ENCODE data around the gene LRMDA.

The LRMDA gene

DNA sequence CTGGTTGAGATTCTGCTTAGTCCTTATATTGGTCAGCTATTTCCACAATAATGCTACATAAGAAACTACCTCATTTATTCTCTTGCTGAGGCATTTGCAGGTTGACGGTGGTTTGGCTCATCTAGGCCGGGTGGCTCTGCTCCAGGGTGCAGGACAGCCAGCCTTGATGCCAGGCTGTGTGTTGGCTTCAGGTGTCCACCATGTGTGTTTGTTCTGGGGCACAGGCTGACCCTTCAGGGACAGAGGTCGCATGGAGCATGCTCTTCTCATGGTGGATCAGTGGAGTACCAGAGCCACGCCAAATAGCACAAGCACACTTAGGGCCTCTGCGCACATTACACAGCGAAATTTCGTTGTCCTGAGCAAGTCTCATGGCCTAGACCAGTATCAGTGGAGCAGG lies 249.9 kb downstream of the LRMDA start:
- H3K4me3 ChIP-seq (ENCODE audit: low read length), result no peak overlapping the region
- H3K27ac ChIP-seq (ENCODE audit: low read depth, low read length), result no peak overlapping the region
- H3K36me3 ChIP-seq (ENCODE audit: insufficient read depth, low read length), result no peaks in the 10 kb centered on the region
- H3K4me1 ChIP-seq (ENCODE audit: insufficient read depth, low read length), result no peaks in the 10 kb centered on the region
- H3K9ac ChIP-seq (ENCODE audit: low read depth, low read length), result no peak overlapping the region
- no peaks in the 10 kb centered on the region for H3K27me3 ChIP-seq (ENCODE audit: insufficient read depth, low read length)
- WGBS, result 94% methylated on average over 7 of the region's 7 CpGs
- H3K9me3 ChIP-seq (ENCODE audit: insufficient read depth, low read depth, low read length), result no peaks in the 10 kb centered on the region

DNA sequence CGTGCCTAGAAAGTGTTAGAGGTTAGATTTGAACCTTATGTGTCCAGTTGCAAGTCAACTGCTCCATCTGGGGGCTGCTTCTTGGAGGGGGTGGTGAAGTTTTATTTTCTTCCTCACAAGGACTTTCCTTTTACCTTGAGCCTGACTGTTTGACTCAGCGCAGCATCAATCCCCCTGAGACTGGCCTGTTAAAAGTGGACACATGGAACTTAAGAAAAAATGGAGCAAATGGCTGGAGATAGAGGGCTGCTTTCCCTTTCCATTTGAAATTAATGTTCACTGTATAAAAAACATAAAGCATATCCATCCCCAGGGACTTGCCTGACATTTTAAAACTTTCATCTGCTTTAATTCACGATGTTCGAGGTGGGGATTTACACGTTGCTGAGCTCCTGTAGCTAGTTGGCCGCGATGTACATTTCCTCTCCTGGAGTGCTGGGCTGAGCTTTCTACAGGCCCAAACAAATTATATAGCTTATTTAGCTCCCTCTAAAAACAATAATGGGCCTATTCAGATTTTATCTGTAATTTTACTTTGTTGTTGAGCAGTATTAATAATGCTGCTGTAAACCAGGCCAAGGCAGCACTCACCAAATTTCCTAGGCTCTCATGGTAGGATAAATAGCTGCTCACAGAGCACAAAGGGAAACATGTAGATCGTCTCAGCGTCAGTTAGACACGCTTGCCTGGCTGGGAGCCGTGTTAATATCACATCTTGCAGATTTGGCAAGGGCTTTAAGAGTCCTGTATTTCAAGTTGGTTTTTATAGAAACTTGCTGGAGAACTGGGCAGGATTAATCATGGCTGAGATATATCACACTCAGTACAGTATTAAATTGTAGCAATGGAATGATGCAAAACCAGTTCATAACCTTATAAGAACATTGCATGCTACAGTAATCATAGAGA lies 251.5 kb downstream of the LRMDA start:
- no peaks in the 10 kb centered on the region for H3K4me1 ChIP-seq (ENCODE audit: insufficient read depth, low read length)
- H3K36me3 ChIP-seq (ENCODE audit: insufficient read depth, low read length), result no peaks in the 10 kb centered on the region
- no peaks in the 10 kb centered on the region for H3K9me3 ChIP-seq (ENCODE audit: insufficient read depth, low read depth, low read length)
- 95% methylated on average over 11 of the region's 11 CpGs for WGBS
- no peak overlapping the region for H3K27ac ChIP-seq (ENCODE audit: low read depth, low read length)
- no peaks in the 10 kb centered on the region for H3K27me3 ChIP-seq (ENCODE audit: insufficient read depth, low read length)
- H3K4me3 ChIP-seq (ENCODE audit: low read length), result no peak overlapping the region
- no peak overlapping the region for H3K9ac ChIP-seq (ENCODE audit: low read depth, low read length)

DNA sequence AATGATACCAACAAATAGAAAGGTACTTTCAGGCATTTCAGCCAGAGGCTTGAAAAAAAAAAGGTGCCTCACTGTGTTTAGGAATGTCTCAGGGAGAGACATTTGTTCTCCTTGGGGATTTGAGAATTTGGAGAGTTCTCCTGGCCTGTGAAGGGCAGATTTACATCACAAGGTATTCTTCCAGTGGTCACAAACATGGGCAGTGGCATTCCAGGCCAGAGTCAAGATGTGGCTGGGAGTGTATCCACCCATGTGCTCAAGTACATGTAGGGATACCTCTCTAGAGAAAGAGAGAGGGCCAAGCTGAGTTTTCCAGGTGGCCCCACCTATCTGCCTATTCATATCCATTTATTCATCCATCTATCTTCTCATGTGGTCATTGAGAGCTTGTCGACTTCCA lies 253.8 kb downstream of the LRMDA start:
- Histone ChIP-seq H3K27ac (ENCODE audit: low read depth, low read length) (no peak overlapping the region), H3K36me3 (ENCODE audit: insufficient read depth, low read length) (no peaks in the 10 kb centered on the region), H3K4me3 (ENCODE audit: low read length) (no peak overlapping the region), H3K9me3 (ENCODE audit: insufficient read depth, low read depth, low read length) (no peaks in the 10 kb centered on the region), H3K27me3 (ENCODE audit: insufficient read depth, low read length) (no peaks in the 10 kb centered on the region), H3K9ac (ENCODE audit: low read depth, low read length) (no peak overlapping the region), H3K4me1 (ENCODE audit: insufficient read depth, low read length) (no peaks in the 10 kb centered on the region)
- 88% methylated on average over 1 of the region's 1 CpG for WGBS

DNA sequence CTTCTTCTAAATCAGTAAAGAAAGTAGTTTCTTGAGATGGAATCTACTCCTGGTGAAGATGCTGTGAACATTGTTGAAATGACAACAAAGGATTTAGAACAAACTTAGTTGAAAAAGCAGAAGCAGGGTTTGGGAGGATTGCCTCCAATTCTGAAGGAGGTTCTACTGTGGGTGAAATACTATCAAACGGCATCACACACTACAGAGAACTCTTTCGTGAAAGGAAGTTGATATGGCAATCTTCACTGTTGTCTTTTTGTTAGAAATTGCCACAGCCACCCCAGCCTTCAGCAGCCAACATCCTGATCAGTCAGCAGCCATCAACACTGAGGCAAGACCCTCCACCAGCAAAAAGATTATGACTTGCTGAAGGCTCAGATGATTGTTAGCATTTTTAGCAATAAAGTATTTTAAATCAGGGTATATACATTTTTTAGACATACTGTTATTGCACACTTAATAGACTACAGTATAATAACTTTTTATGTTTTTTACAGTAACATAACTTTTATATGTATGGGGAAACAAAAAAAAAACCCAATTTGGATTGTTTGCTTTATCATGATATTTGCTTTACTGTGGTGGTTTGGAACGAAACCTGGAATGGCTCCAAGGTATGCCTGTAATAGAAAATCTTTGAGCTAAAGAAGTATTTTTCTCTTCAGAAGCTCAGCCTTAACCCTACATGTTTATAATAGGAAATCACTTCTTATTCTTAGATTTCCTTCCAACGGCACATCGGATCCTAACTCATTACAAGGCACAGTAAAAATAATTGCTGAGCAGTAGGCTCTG lies 257.3 kb downstream of the LRMDA start:
- Histone ChIP-seq H3K36me3 (ENCODE audit: insufficient read depth, low read length) (no peaks in the 10 kb centered on the region), H3K4me1 (ENCODE audit: insufficient read depth, low read length) (no peaks in the 10 kb centered on the region), H3K4me3 (ENCODE audit: low read length) (no peak overlapping the region), H3K27ac (ENCODE audit: low read depth, low read length) (no peak overlapping the region), H3K27me3 (ENCODE audit: insufficient read depth, low read length) (no peaks in the 10 kb centered on the region), H3K9me3 (ENCODE audit: insufficient read depth, low read depth, low read length) (no peaks in the 10 kb centered on the region), H3K9ac (ENCODE audit: low read depth, low read length) (no peak overlapping the region)
- WGBS, result 97% methylated on average over 3 of the region's 5 CpGs

DNA sequence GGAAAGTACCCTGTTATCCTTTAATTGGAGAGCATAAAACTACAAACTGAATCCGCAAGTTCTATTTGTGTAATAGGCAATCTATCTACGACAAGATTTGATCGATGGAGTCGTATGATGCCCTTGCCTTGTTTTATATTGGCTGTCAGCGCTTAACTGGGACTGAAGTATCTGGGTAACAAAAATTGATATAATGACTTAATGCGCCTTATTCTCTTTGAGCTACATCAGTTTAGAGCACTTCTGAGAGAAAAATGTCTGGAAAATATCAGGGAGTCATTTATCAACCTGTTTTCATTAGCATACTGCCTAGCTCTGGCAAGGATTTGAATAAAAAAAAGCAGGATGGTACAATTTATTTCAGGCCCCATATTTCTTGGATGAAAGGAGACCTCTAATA lies 262.1 kb downstream of the LRMDA start:
- no peak overlapping the region for H3K4me3 ChIP-seq (ENCODE audit: low read length)
- WGBS, result 96% methylated on average over 6 of the region's 6 CpGs
- H3K27me3 ChIP-seq (ENCODE audit: insufficient read depth, low read length), result no peaks in the 10 kb centered on the region
- H3K9ac ChIP-seq (ENCODE audit: low read depth, low read length), result no peak overlapping the region
- no peak overlapping the region for H3K27ac ChIP-seq (ENCODE audit: low read depth, low read length)
- no peaks in the 10 kb centered on the region; the same call in 1 of the 2 replicates for H3K9me3 ChIP-seq (ENCODE audit: insufficient read depth, low read depth, low read length)
- no peaks in the 10 kb centered on the region for H3K4me1 ChIP-seq (ENCODE audit: insufficient read depth, low read length)
- no peaks in the 10 kb centered on the region for H3K36me3 ChIP-seq (ENCODE audit: insufficient read depth, low read length)

DNA sequence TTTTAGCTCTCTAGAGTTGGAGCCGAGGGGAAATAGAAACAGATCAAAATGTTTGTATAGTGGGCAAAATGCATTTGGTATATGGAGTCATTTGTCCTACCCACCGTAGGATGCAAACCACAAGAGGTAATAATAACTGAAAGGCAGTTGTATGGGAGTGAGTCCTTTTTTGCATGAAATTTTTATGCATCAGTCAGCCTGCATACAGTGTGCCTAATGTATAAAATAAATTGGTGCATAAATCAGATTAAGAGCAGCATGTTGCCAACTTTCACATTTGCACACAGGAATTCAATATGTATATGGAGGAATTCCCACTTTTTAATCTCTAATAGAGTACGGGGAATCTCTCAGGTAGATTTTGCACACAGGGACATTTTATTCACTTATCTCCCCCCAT lies 262.8 kb downstream of the LRMDA start:
- Histone ChIP-seq H3K9me3 (ENCODE audit: insufficient read depth, low read depth, low read length) (no peaks in the 10 kb centered on the region; the same call in 1 of the 2 replicates), H3K27me3 (ENCODE audit: insufficient read depth, low read length) (no peaks in the 10 kb centered on the region), H3K4me1 (ENCODE audit: insufficient read depth, low read length) (no peaks in the 10 kb centered on the region), H3K4me3 (ENCODE audit: low read length) (no peak overlapping the region), H3K27ac (ENCODE audit: low read depth, low read length) (no peak overlapping the region), H3K9ac (ENCODE audit: low read depth, low read length) (no peak overlapping the region), H3K36me3 (ENCODE audit: insufficient read depth, low read length) (no peaks in the 10 kb centered on the region)
- WGBS, result 90% methylated on average over 2 of the region's 3 CpGs

DNA sequence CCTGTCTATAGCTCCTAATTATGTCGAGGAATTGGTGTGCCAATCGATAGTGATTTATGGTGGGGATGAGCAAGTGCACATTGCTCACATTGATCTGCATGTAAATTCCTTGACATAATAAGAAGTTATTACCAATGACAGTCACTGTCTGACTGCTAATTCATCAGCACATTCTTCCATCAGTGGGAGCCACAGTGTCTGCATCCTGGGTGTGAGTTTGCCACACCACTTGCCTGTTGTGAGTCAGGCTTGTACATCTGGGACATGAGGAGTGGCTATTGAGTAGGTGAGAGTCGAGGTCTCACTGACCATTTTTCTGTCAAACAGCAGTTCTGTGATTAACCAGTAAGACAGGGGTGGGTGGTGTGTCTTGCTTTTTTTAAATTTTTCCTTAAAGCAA lies 263.4 kb downstream of the LRMDA start:
- Histone ChIP-seq H3K4me3 (ENCODE audit: low read length) (no peak overlapping the region), H3K27me3 (ENCODE audit: insufficient read depth, low read length) (no peaks in the 10 kb centered on the region), H3K9ac (ENCODE audit: low read depth, low read length) (no peak overlapping the region), H3K27ac (ENCODE audit: low read depth, low read length) (no peak overlapping the region), H3K9me3 (ENCODE audit: insufficient read depth, low read depth, low read length) (no peaks in the 10 kb centered on the region; the same call in 1 of the 2 replicates), H3K4me1 (ENCODE audit: insufficient read depth, low read length) (no peaks in the 10 kb centered on the region), H3K36me3 (ENCODE audit: insufficient read depth, low read length) (no peaks in the 10 kb centered on the region)
- 100% methylated on average over 2 of the region's 3 CpGs for WGBS

DNA sequence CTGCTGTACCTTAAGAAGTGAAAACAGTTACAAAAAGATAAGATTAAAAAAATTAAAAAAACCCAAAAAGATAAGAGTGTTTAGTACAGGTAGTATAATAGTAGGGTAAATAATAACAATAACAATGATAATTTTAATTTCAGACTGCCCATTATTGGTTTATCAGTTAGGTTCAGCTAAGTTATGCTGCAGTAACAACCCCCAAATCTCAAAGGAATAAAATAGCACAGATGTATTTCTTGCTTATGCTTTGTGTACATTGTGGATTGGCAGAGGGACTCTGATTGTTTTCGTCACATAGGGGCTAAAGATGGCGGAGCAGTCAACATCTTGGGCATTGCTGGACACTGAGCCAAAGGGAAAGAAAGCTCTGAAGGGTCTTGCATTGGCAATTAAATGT lies 264.6 kb downstream of the LRMDA start:
- H3K4me3 ChIP-seq (ENCODE audit: low read length), result no peak overlapping the region
- no peak overlapping the region for H3K9ac ChIP-seq (ENCODE audit: low read depth, low read length)
- no peaks in the 10 kb centered on the region for H3K27me3 ChIP-seq (ENCODE audit: insufficient read depth, low read length)
- H3K27ac ChIP-seq (ENCODE audit: low read depth, low read length), result no peak overlapping the region
- no peaks in the 10 kb centered on the region for H3K36me3 ChIP-seq (ENCODE audit: insufficient read depth, low read length)
- no peaks in the 10 kb centered on the region; the same call in 1 of the 2 replicates for H3K9me3 ChIP-seq (ENCODE audit: insufficient read depth, low read depth, low read length)
- 64% methylated on average over 2 of the region's 2 CpGs for WGBS
- no peaks in the 10 kb centered on the region for H3K4me1 ChIP-seq (ENCODE audit: insufficient read depth, low read length)

DNA sequence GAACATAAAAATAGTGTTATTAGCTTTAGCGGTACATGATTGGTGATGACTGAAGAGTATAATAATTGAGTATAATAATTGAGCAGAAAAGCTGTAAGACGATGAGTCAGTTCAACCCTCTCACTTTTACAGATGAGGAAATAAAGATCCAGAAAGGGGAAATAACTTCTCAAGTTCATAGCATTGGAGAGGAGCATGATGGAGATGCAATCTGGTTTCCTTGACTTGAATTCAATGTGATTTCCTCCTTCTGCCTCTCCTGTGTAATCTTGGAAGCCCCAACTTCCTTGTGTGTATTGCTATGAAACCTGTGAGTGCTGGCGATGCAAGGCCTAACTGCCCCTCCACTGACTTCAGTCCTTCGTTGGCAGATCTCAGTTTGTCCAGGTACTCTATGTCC lies 265.1 kb downstream of the LRMDA start:
- Histone ChIP-seq H3K9me3 (ENCODE audit: insufficient read depth, low read depth, low read length) (no peaks in the 10 kb centered on the region; the same call in 1 of the 2 replicates), H3K27ac (ENCODE audit: low read depth, low read length) (no peak overlapping the region), H3K4me3 (ENCODE audit: low read length) (no peak overlapping the region), H3K27me3 (ENCODE audit: insufficient read depth, low read length) (no peaks in the 10 kb centered on the region), H3K36me3 (ENCODE audit: insufficient read depth, low read length) (no peaks in the 10 kb centered on the region), H3K9ac (ENCODE audit: low read depth, low read length) (no peak overlapping the region), H3K4me1 (ENCODE audit: insufficient read depth, low read length) (no peaks in the 10 kb centered on the region)
- 92% methylated on average over 4 of the region's 4 CpGs for WGBS

DNA sequence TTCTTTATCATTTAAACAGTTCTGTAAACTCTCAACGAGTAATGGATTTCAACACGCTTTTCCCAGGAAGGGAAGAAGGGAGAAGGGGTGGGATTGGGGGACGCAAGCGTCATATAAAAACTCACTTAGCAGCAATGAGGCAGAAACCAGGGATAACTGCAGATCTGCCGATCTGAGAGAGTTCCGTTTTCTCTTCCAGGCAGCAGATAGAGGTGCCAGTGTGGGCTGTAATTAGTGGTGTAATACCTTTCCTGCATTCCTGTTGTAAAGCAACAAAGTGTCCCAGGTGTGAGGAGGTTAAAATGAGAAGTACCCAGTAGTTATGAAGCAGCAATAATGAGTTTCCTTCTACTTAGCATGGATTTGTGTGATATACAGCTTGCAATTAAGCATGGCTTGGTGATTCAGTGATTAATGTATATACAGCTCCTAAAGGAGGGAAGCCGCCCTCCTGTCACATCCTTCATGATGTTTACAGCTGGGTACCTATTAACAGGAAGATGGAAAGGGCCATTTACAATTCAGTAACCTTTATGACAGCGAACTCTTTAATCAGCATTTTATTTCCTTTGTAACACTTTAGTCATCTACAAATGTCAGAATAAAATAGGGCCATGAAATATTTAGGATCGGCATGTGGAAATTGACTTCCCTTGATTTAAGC lies 271.9 kb downstream of the LRMDA start:
- 92% methylated on average over 9 of the region's 9 CpGs for WGBS
- H3K27ac ChIP-seq (ENCODE audit: low read depth, low read length), result no peak overlapping the region

DNA sequence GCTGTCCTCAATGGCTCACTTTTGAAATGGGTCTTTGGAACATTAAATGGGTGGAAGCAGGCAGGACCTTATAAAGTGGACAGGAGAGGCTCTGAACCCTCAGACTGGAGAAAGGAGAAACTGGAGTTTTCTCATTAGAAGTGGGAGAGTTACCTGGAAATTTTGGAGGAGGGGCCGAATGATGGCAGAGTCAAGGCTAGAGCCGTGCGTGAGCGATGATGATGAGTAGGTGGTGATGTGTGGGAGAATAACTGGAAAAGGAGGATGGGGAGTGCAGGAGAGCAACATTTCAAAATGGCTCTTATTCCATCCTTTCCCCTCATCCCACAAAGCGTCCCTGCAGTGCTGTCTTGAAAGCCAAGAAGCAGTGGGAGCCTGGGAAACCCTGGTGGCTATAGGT lies 274.0 kb downstream of the LRMDA start:
- Histone ChIP-seq H3K4me1 (ENCODE audit: insufficient read depth, low read length) (peaks cover 22% of the 10 kb centered on the region), H3K27me3 (ENCODE audit: insufficient read depth, low read length) (no peaks in the 10 kb centered on the region), H3K36me3 (ENCODE audit: insufficient read depth, low read length) (no peaks in the 10 kb centered on the region), H3K27ac (ENCODE audit: low read depth, low read length) (no peak overlapping the region), H3K9ac (ENCODE audit: low read depth, low read length) (no peak overlapping the region), H3K9me3 (ENCODE audit: insufficient read depth, low read depth, low read length) (no peaks in the 10 kb centered on the region), H3K4me3 (ENCODE audit: low read length) (no peak overlapping the region)
- 90% methylated on average over 5 of the region's 5 CpGs for WGBS

More for the DNA sequence above, 271.9 kb downstream of the LRMDA start:
- no peak overlapping the region for H3K4me3 ChIP-seq (ENCODE audit: low read length)
- no peak overlapping the region for H3K9ac ChIP-seq (ENCODE audit: low read depth, low read length)
- H3K9me3 ChIP-seq (ENCODE audit: insufficient read depth, low read depth, low read length), result no peaks in the 10 kb centered on the region
- H3K36me3 ChIP-seq (ENCODE audit: insufficient read depth, low read length), result no peaks in the 10 kb centered on the region
- peaks cover 12% of the 10 kb centered on the region for H3K4me1 ChIP-seq (ENCODE audit: insufficient read depth, low read length)
- H3K27me3 ChIP-seq (ENCODE audit: insufficient read depth, low read length), result no peaks in the 10 kb centered on the region
